Body of pancreas (tissue), 4 donors: Measurements from ENCODE around the gene NUP188.
A peak's percentile ranks its signal among the peaks of the same experiment; 100 is the strongest.

Source experiments
- POLR2A ChIP-seq, 3 donors: fragments of 450-650 bp; IDR thresholded peaks; one replicate each; pipeline ENCODE4 v1.6.1; 2016; ENCODE audit warnings: antibody characterized with exemption in 3 of 3, mild to moderate bottlenecking in 2 of 3
- TF ChIP-seq, protein P1 (sequence below), 7 experiments: fragments of 450-650 bp in 4 of 7; fragments of 200-600 bp in 3 of 7; sonication (generic) in 3 of 7; IDR thresholded peaks; one replicate each; pipeline ENCODE4 v1.5.1; 2016 to 2019; ENCODE audit warnings: antibody characterized with exemption in 7 of 7

DNA sequence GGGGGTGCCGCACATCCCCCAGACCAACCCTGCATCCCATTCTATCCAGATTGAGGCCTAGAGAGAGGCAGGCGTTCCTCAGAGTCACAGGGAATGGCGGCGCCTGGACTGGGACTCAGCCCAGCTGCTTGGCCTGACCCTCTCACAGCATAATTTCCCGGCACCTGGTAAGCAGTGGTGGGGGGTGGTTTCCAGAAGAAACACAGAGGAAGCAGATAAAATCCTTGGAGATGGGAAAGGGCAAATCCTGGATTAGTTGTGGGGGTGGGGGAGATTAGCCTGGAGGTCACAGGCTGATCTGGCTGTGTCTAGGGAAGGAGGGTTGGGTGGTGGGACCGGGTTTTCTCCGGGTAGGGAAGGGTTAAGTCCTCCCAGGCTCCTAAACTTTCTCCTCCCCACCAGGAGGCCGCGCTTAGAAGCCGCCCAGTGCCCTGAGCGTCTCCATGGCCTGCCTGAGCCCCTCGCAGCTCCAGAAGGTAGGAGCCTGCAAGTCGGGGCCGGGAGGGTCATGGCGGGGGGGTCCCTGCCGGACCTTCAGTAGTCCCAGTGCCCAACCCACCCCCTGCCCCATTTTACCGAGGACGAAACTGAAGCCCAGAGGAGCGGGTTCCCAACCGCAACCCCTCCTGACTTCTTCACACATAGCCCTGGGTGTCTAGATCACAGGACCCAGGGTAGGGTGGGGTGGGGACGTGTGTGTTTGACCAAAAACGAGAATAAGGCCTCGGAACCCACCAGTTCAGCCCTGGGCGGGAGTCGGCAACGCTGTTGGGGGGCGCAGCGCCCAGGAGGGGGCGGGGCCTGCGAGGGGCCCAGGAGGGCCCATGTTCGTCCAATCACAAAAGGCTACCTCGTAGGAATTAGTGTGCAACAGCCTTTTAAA, 25.4 kb upstream of the NUP188 start:
- TF ChIP-seq, protein P1, sequence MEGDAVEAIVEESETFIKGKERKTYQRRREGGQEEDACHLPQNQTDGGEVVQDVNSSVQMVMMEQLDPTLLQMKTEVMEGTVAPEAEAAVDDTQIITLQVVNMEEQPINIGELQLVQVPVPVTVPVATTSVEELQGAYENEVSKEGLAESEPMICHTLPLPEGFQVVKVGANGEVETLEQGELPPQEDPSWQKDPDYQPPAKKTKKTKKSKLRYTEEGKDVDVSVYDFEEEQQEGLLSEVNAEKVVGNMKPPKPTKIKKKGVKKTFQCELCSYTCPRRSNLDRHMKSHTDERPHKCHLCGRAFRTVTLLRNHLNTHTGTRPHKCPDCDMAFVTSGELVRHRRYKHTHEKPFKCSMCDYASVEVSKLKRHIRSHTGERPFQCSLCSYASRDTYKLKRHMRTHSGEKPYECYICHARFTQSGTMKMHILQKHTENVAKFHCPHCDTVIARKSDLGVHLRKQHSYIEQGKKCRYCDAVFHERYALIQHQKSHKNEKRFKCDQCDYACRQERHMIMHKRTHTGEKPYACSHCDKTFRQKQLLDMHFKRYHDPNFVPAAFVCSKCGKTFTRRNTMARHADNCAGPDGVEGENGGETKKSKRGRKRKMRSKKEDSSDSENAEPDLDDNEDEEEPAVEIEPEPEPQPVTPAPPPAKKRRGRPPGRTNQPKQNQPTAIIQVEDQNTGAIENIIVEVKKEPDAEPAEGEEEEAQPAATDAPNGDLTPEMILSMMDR (IDR thresholded peaks at IDR 0.05): peak in 4 of 7 experiments; percentile 7 to 23 (median 14)
- TF ChIP-seq POLR2A (IDR thresholded peaks at IDR 0.05): peak; percentile 18 to 58 (median 57)
